Right lobe of liver (tissue), 6 donors: ENCODE measurements around the gene TIMP3. TPM values are rescaled to one million over a fixed set of nuclear protein-coding genes. Genes with fewer than 3 reads are reported as not detected.

Source experiments
- ATAC-seq, 4 donors: fragments of 200-7000 bp; cut with Tn5 transposase; one replicate each; pipeline ENCODE4 v1.9.1; 2020; ENCODE audit warnings: mild to moderate bottlenecking in 4 of 4, moderate library complexity in 4 of 4
- DNase-seq, 3 donors: peaks; one replicate each; pipeline ENCODE4 v3.0.0-alpha.2; 2020
- H3K27ac ChIP-seq, 3 donors: fragments of 200-600 bp; one replicate each; pipeline ENCODE4 v1.8.0; 2022
- H3K27me3 ChIP-seq, 2 donors: fragments of 200-600 bp; one replicate each; pipeline ENCODE4 v1.8.0; 2022
- H3K36me3 ChIP-seq, 4 donors: fragments of 200-600 bp; sonication (generic) in 1 of 4; one replicate each; pipeline versions ENCODE4 v1.5.1 to v1.8.0; 2017 to 2022; ENCODE audit warnings: control low read depth in 1 of 4
- H3K4me1 ChIP-seq, 4 donors: fragments of 200-600 bp; sonication (generic) in 1 of 4; one replicate each; pipeline versions ENCODE4 v1.5.1 to v1.8.0; 2017 to 2022; ENCODE audit warnings: control low read depth in 1 of 4
- H3K4me3 ChIP-seq, 3 donors: fragments of 200-600 bp; one replicate each; pipeline ENCODE4 v1.8.0; 2022
- H3K9me3 ChIP-seq, 4 donors: fragments of 200-600 bp; sonication (generic) in 1 of 4; one replicate each; pipeline versions ENCODE4 v1.5.1 to v1.8.0; 2017 to 2022; ENCODE audit warnings: control low read depth in 1 of 4
- CTCF ChIP-seq, 4 donors: fragments of 200-600 bp in 3 of 4; fragments of 450-650 bp in 1 of 4; IDR thresholded peaks; one replicate each; pipeline versions ENCODE4 v1.5.1 to v1.8.0; 2016 to 2022; ENCODE audit warnings: antibody characterized with exemption in 4 of 4, mild to moderate bottlenecking in 2 of 4
- POLR2A ChIP-seq: fragments of 450-650 bp; IDR thresholded peaks from one replicate; pipeline ENCODE4 v1.6.1; 2017; ENCODE audit warnings: antibody characterized with exemption, mild to moderate bottlenecking
- WGBS: methylation state at CpG from one replicate; pipeline ENCODE4 v1.1.6; 2018; ENCODE audit warnings: low coverage, low lambda C conversion rate; ENCODE audit not compliant: insufficient coverage; ENCODE audit errors: missing lambda C conversion rate; 5-methylcytosine and 5-hydroxymethylcytosine counted together
- intact Hi-C, 2 donors: fragments of 100-400 bp; cut with DNase I; formaldehyde crosslinking; loops; one replicate each; pipeline versions ENCODE4 v1.11.2 to v1.14.1; 2022
- total RNA-seq, 6 experiments: library from RNA; depleted of rRNA in 2 of 6; stranded (reverse); fragments of >200 nt in 2 of 6; fragmentation: NEBNext Ultra II Directional in 3 of 6; extraction: Animal tissue kit (Norgen Biotek cat#: 25700) in 3 of 6; gene quantifications; one replicate each; pipeline versions ENCODE4 v1.1.0 to v1.2.4, GENCODE V29; 2016 to 2023
- donor health status: DM: no; HTN: yes; CAD: no.
- donor health status: DM: no; HTN: no; CAD: no.
- donor health status: DM: no; HTN: no; CAD: no.
- donor health status: DM: no; HTN: yes; CAD: no.
- donor health status: DM: no; HTN: yes; CAD: no.

The TIMP3 gene
- total RNA-seq, 6 experiments from 2014 or later: 21.9 to 58.6 (median 52.7) TPM

- DNase-seq (no peak), ATAC-seq (no peak)
- TF ChIP-seq CTCF (IDR thresholded peaks at IDR 0.05) (no peak), POLR2A (no peak)
- Histone ChIP-seq H3K27me3 (no peaks in the 10 kb centered on the region), H3K27ac (no peak overlapping the region), H3K9me3 (no peaks in the 10 kb centered on the region), H3K4me1 (no peaks in the 10 kb centered on the region), H3K4me3 (no peak overlapping the region), H3K36me3 (no peaks in the 10 kb centered on the region)
- 100% methylated on average over 2 of the region's 9 CpGs for WGBS
- intact Hi-C loops: no loop called here
Measured at GRCh38 chr22:32837142-32837541, 35.6 kb downstream of the TIMP3 start.

GRCh38 chr22:32837803-32838202, 36.3 kb downstream of the TIMP3 start:
- intact Hi-C loops: no loop called here
- H3K27me3 ChIP-seq: no peaks in the 10 kb centered on the region
- 100% methylated on average over 2 of the region's 4 CpGs for WGBS
- H3K4me1 ChIP-seq: no peaks in the 10 kb centered on the region
- no peak overlapping the region for H3K27ac ChIP-seq
- no peak overlapping the region for H3K4me3 ChIP-seq
- ATAC-seq (no peak), DNase-seq (no peak)
- TF ChIP-seq CTCF (IDR thresholded peaks at IDR 0.05) (no peak), POLR2A (no peak)
- no peaks in the 10 kb centered on the region for H3K9me3 ChIP-seq
- H3K36me3 ChIP-seq: no peaks in the 10 kb centered on the region

- DNase-seq (no peak), ATAC-seq (peak in 3 of 4 donors; percentile 4 to 49 (median 34))
- Histone ChIP-seq H3K27ac (no peak overlapping the region), H3K36me3 (no peaks in the 10 kb centered on the region), H3K4me1 (no peaks in the 10 kb centered on the region), H3K9me3 (no peaks in the 10 kb centered on the region), H3K27me3 (no peaks in the 10 kb centered on the region), H3K4me3 (no peak overlapping the region)
- TF ChIP-seq POLR2A (no peak), CTCF (IDR thresholded peaks at IDR 0.05) (no peak)
- intact Hi-C loops: no loop called here
- WGBS: 61% methylated on average over 9 of the region's 14 CpGs
Measured at GRCh38 chr22:32839831-32840584, 38.5 kb downstream of the TIMP3 start.

- Histone ChIP-seq H3K4me3 (no peak overlapping the region), H3K4me1 (no peaks in the 10 kb centered on the region), H3K36me3 (no peaks in the 10 kb centered on the region), H3K9me3 (no peaks in the 10 kb centered on the region), H3K27ac (no peak overlapping the region), H3K27me3 (no peaks in the 10 kb centered on the region)
- intact Hi-C loops: no loop called here
- TF ChIP-seq POLR2A (no peak), CTCF (IDR thresholded peaks at IDR 0.05) (no peak)
- ATAC-seq (no peak), DNase-seq (no peak)
- WGBS: 73% methylated on average over 6 of the region's 6 CpGs
Measured at GRCh38 chr22:32841175-32841574, 39.7 kb downstream of the TIMP3 start.
